ENCODE results near the gene TMCO4.

TMCO4 gene

GRCh38 chr1:19648239-19648638 lies 151.5 kb downstream of the TMCO4 start:
- Histone ChIP-seq H3K9ac (no peak overlapping the region), H3K4me2 (no peak overlapping the region), H3K9me3 (replicated peaks in 1 of 11) (no peaks in the 10 kb centered on the region), H3K4me3 (no peak overlapping the region), H3K27ac (no peak overlapping the region), H3K27me3 (peaks cover 44 to 52% (median 49%) of the 10 kb centered on the region in 11 experiments), H3K36me3 (no peaks in the 10 kb centered on the region), H3K4me1 (peaks cover 0 to 24% (median 14%) of the 10 kb centered on the region in 10 experiments; a peak in 16 of 20 replicates), H4K20me1 (peaks cover 0 to 64% (median 35%) of the 10 kb centered on the region in 11 experiments; a peak in 17 of 22 replicates)
- TF ChIP-seq Cebpa-rat (IDR thresholded peaks at IDR 0.05): no peak

DNA sequence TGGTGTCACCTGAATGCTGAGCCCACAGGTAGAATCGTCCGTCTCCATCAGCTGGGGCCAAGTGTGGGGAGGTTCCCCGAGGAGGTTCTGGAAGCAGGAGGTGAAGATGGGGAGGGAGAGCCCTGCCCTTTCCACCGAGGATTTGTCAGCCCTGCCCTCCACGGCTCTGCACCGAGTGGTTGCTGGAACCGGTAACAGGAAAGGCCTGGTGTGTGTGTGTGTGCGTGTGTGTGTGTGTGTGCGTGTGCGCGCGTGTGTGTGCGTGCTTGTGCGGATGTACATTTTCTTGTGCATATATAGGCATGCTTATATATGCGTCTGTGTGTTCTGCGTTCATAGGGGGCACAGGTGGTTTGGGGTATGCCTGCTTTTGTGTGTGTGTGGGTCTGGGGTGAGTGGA lies 152.1 kb downstream of the TMCO4 start:
- no peak overlapping the region for H3K4me3 ChIP-seq

DNA sequence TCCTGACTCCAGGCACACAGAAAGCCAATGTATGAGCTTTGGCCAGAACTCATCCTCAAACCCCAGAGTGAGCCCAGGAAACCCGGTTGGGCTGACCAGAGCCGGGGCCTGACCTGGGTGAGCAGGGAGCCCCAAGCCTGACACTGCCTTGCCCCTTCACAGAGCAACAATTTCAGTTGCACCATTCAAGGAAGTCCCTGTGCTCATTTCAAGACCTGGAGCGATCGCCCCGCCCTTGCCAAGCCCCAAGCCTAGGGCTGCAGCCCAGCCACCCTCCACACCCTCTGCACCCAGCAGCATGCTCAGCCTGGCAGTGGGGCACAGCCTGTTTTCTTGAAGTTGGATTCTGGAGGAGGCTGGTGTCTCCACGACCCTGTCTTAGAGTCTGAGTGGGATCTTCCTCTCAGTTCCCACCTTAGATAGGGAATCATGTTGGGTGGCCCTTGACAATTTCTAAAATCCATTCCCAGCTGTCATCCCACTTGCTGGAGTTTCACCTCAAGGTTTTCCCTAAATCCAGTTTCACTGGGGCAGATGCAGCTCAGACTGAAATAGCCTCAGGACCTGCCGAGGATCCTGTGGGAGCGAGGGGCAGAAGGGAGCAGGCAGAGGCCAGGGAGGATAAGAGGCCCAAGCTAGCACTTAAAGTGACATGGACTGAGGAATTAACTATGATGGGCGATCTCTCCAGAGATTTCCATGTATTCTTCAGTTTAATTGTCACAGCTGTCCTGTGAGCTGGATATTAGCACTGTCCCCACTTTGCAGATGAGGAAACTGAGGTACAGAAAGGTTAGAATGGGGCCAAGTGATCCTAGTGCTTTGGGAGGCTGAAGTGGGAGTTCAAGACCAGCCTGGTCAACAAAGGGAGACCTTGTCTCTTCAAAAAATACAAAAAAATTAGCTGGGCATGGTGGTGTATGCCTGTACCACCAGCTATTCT lies 153.1 kb downstream of the TMCO4 start:
- Histone ChIP-seq H3K36me3 (no peaks in the 10 kb centered on the region), H3K4me1 (peaks cover 0 to 27% (median 15%) of the 10 kb centered on the region in 10 experiments; a peak in 16 of 20 replicates), H3K4me3 (no peak overlapping the region), H4K20me1 (peaks cover 0 to 61% (median 35%) of the 10 kb centered on the region in 11 experiments; a peak in 17 of 22 replicates), H3K9ac (no peak overlapping the region), H3K9me3 (replicated peaks in 1 of 11) (no peaks in the 10 kb centered on the region), H3K27ac (no peak overlapping the region), H3K4me2 (peak overlapping the region in 4 of 11 experiments; percentile 2 to 95 (median 14); a peak in 2 of 22 replicates), H3K27me3 (peaks cover 57 to 68% (median 65%) of the 10 kb centered on the region in 11 experiments)
- TF ChIP-seq Cebpa-rat (IDR thresholded peaks at IDR 0.05): no peak

More for the DNA sequence above, 152.1 kb downstream of the TMCO4 start:
- H3K36me3 ChIP-seq: no peaks in the 10 kb centered on the region
- H3K4me1 ChIP-seq: peaks cover 0 to 27% (median 15%) of the 10 kb centered on the region in 10 experiments; a peak in 16 of 20 replicates
- no peak overlapping the region for H3K9ac ChIP-seq
- TF ChIP-seq Cebpa-rat (IDR thresholded peaks at IDR 0.05): no peak
- H3K27ac ChIP-seq: no peak overlapping the region
- no peaks in the 10 kb centered on the region for H3K9me3 ChIP-seq (replicated peaks in 1 of 11)
- peak overlapping the region in 4 of 11 experiments; percentile 3 to 21 (median 13); a peak in 2 of 22 replicates for H3K4me2 ChIP-seq
- H4K20me1 ChIP-seq: peaks cover 0 to 67% (median 35%) of the 10 kb centered on the region in 11 experiments; a peak in 17 of 22 replicates
- peaks cover 50 to 58% (median 55%) of the 10 kb centered on the region in 11 experiments for H3K27me3 ChIP-seq

DNA sequence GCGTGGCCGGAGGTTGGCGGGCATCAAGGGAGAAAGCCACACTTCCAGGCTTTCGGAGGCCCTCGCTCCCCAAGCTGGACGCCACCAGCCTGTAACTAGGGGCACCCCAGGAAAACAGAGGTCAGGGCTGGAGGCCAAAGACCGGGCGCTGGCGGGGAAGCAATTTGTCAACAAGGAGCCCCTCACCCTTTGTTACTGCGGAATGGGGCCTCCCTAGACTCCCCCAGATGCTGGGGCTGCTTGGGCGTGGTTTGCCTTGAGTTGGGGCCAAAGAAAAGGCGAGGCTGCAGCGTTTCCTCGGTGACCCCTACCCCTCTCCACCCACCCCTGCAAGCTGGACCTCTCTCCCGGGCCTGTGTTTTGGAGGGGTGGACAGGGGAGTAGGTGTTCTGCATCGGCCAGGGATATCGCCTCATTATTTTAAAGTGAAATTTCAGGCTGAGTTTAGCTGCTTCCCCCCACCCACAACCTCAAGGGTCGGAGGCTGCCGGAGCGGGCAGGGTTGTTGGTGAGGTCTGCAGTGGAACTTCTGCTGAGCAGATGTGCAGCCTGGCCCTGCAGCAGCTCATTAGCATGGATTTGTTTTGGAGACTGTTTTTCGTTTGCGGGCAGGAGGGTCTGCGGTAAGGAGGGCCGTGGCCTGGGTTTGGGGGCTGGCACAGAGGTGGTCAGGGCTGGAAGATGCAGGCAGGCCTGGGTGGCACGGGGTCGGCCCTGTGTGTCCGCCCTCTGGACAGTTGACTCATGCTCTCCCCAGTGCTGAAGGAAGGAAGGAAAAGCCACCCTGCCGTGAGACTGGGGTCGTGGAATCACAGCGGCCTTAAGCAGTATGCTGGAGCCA lies 154.1 kb downstream of the TMCO4 start:
- no peak for TF ChIP-seq Cebpa-rat (IDR thresholded peaks at IDR 0.05)
- Histone ChIP-seq H3K27ac (no peak overlapping the region), H3K4me3 (peak overlapping the region; percentile 76 to 83 (median 80); a peak in 17 of 20 replicates), H4K20me1 (peaks cover 0 to 56% (median 34%) of the 10 kb centered on the region in 11 experiments; a peak in 17 of 22 replicates), H3K36me3 (no peaks in the 10 kb centered on the region), H3K9me3 (replicated peaks in 1 of 11) (no peaks in the 10 kb centered on the region), H3K4me1 (peaks cover 0 to 27% (median 15%) of the 10 kb centered on the region in 10 experiments; a peak in 16 of 20 replicates), H3K27me3 (peaks cover 57 to 78% (median 72%) of the 10 kb centered on the region in 11 experiments), H3K4me2 (peak overlapping the region; percentile 86 to 100 (median 95)), H3K9ac (peak overlapping the region in 6 of 11 experiments; percentile 68 to 82 (median 76); a peak in 5 of 22 replicates)

- H3K4me3 ChIP-seq: peak overlapping the region; percentile 76 to 83 (median 80)
- no peaks in the 10 kb centered on the region for H3K36me3 ChIP-seq
- H3K9me3 ChIP-seq (replicated peaks in 1 of 11): no peaks in the 10 kb centered on the region
- H3K4me1 ChIP-seq: peaks cover 0 to 27% (median 15%) of the 10 kb centered on the region in 10 experiments; a peak in 16 of 20 replicates
- no peak for TF ChIP-seq Cebpa-rat (IDR thresholded peaks at IDR 0.05)
- H3K27me3 ChIP-seq: peaks cover 57 to 83% (median 72%) of the 10 kb centered on the region in 11 experiments
- H3K9ac ChIP-seq: peak overlapping the region; percentile 68 to 82 (median 77)
- H4K20me1 ChIP-seq: peaks cover 0 to 51% (median 29%) of the 10 kb centered on the region in 11 experiments; a peak in 17 of 22 replicates
- peak overlapping the region in 10 of 11 experiments; percentile 25 to 60 (median 48); a peak in 18 of 22 replicates for H3K27ac ChIP-seq
- H3K4me2 ChIP-seq: peak overlapping the region; percentile 86 to 100 (median 95)
Observed at GRCh38 chr1:19644681-19645410, 154.9 kb downstream of the TMCO4 start.

- H3K36me3 ChIP-seq: no peaks in the 10 kb centered on the region
- peak overlapping the region; percentile 76 to 83 (median 80) for H3K4me3 ChIP-seq
- no peaks in the 10 kb centered on the region for H3K9me3 ChIP-seq (replicated peaks in 1 of 11)
- peak overlapping the region in 10 of 11 experiments; percentile 25 to 60 (median 48); a peak in 18 of 22 replicates for H3K27ac ChIP-seq
- TF ChIP-seq Cebpa-rat (IDR thresholded peaks at IDR 0.05): no peak
- peak overlapping the region; percentile 68 to 82 (median 77) for H3K9ac ChIP-seq
- H3K27me3 ChIP-seq: peaks cover 57 to 83% (median 72%) of the 10 kb centered on the region in 11 experiments
- peaks cover 0 to 27% (median 15%) of the 10 kb centered on the region in 10 experiments; a peak in 16 of 20 replicates for H3K4me1 ChIP-seq
- peak overlapping the region; percentile 86 to 100 (median 95) for H3K4me2 ChIP-seq
- peaks cover 0 to 51% (median 29%) of the 10 kb centered on the region in 11 experiments; a peak in 17 of 22 replicates for H4K20me1 ChIP-seq
Observed at GRCh38 chr1:19644395-19644680, 155.4 kb downstream of the TMCO4 start.

- Histone ChIP-seq H3K27me3 (peaks cover 57 to 83% (median 72%) of the 10 kb centered on the region in 11 experiments), H4K20me1 (peaks cover 0 to 51% (median 29%) of the 10 kb centered on the region in 11 experiments; a peak in 17 of 22 replicates), H3K4me3 (peak within 1 kb of the TSS; percentile 76 to 83 (median 80)), H3K4me1 (peaks cover 0 to 27% (median 15%) of the 10 kb centered on the region in 10 experiments; a peak in 16 of 20 replicates), H3K27ac (peak within 1 kb of the TSS in 10 of 11 experiments; percentile 25 to 60 (median 48); a peak in 18 of 22 replicates), H3K4me2 (peak within 1 kb of the TSS; percentile 86 to 100 (median 95)), H3K36me3 (no peaks in the 10 kb centered on the region), H3K9ac (peak within 1 kb of the TSS; percentile 68 to 82 (median 77)), H3K9me3 (replicated peaks in 1 of 11) (no peaks in the 10 kb centered on the region)
- no peak for TF ChIP-seq Cebpa-rat (IDR thresholded peaks at IDR 0.05)
Observed at GRCh38 chr1:19643602-19644394, 155.9 kb downstream of the TMCO4 start, which contains the start of gene NBL1. Gene NBL1, plus strand, starts transcription at chr1:19644311. Its CDS starts 10,720 bp downstream, at chr1:19655031.
